HCT116 (cell line): ENCODE data around the gene ZFP14. TPM values are rescaled to one million over a fixed set of nuclear protein-coding genes. Genes with fewer than 3 reads are reported as not detected.

Experiments used
- ATAC-seq: fragments of 200-7000 bp; cut with Tn5 transposase; 2 replicates; pipeline ENCODE4 v1.9.1; 2020; ENCODE audit warnings: mild to moderate bottlenecking, moderate library complexity
- BruUV-seq: library from RNA; stranded (reverse); fragments of 400-500 nt; replicated peaks from 2 replicates; lab custom pipeline; 2021; lab: Mats Ljungman, UMichigan
- CTCF ChIA-PET: fragments of 300-600 bp; sonication (Branson Sonifier 250); formaldehyde crosslinking; loops from one replicate; lab custom pipeline; 2021; ENCODE audit warnings: antibody characterized with exemption; lab: Charles Lee
- POLR2A ChIA-PET: fragments of 300-600, 350-600 bp; sonication (Branson Sonifier 250); formaldehyde crosslinking; loops from one replicate; lab custom pipeline; 2021; ENCODE audit warnings: antibody characterized with exemption; lab: Charles Lee
- RAD21 ChIA-PET, 2 experiments: fragments of 300-600 bp; sonication (Branson Sonifier 250); formaldehyde crosslinking; loops; one replicate each; lab custom pipeline; 2023; ENCODE audit warnings: low total read pairs in 2 of 2; ENCODE audit not compliant: uncharacterized antibody in 2 of 2, unreplicated experiment in 2 of 2, low non-redundant PET in 1 of 2; lab: Charles Lee
- DNase-seq: peaks from one replicate; pipeline ENCODE4 v3.0.0-alpha.2; 2010; ENCODE audit warnings: low read depth, low spot score
- H2AFZ ChIP-seq: fragments of 200-600 bp; shearing (Covaris generic), sonication (generic); 2 replicates; pipeline ENCODE4 v1.6.1; 2017; ENCODE audit warnings: low read depth, mixed run types, mixed read lengths, antibody characterized with exemption, low read length; ENCODE audit not compliant: poor library complexity, severe bottlenecking
- H3K27ac ChIP-seq: 2 replicates; pipeline ENCODE4 v1.5.1; 2012; ENCODE audit warnings: low read depth, low read length
- H3K27me3 ChIP-seq: fragments of 200-600 bp; sonication (generic); 2 replicates; pipeline ENCODE4 v1.6.1; 2016; ENCODE audit warnings: mixed run types, low read length, mixed read lengths; ENCODE audit not compliant: insufficient read depth
- H3K36me3 ChIP-seq, 2 experiments: fragments of 200-500 bp in 1 of 2; fragments of 200-600 bp in 1 of 2; sonication (Bioruptor generic) in 1 of 2; sonication (generic) in 1 of 2; 2 replicates each; pipeline versions ENCODE4 v1.5.1 to v1.6.1; 2014 to 2016; ENCODE audit warnings: low read length in 2 of 2, inconsistent platforms in 1 of 2, mixed read lengths in 1 of 2, mixed run types in 1 of 2; ENCODE audit not compliant: insufficient read depth in 2 of 2, control insufficient read depth in 1 of 2
- H3K4me1 ChIP-seq, 2 experiments: fragments of 200-600 bp in 1 of 2; sonication (generic) in 1 of 2; 2 replicates each; pipeline versions ENCODE4 v1.5.1 to v1.6.1; 2012 to 2017; ENCODE audit warnings: low read length in 2 of 2, inconsistent platforms in 1 of 2, mild to moderate bottlenecking in 1 of 2, mixed read lengths in 1 of 2, mixed run types in 1 of 2, moderate library complexity in 1 of 2; ENCODE audit not compliant: insufficient read depth in 2 of 2, control insufficient read depth in 1 of 2
- H3K4me2 ChIP-seq: fragments of 200-600 bp; sonication (generic); 2 replicates; pipeline ENCODE4 v1.6.1; 2017; ENCODE audit warnings: mixed run types, low read length, mixed read lengths
- H3K4me3 ChIP-seq, 2 experiments: fragments of 200-600 bp in 1 of 2; sonication (generic) in 1 of 2; replicated peaks in 1 of 2; 2 replicates each; pipeline ENCODE4 v1.5.1; 2011 to 2016; ENCODE audit warnings: low read length in 2 of 2, control low read depth in 1 of 2, low read depth in 1 of 2, mild to moderate bottlenecking in 1 of 2, mixed read lengths in 1 of 2, mixed run types in 1 of 2
- H3K79me2 ChIP-seq: fragments of 200-600 bp; sonication (generic); 2 replicates; pipeline ENCODE4 v1.6.1; 2017; ENCODE audit warnings: mild to moderate bottlenecking, mixed run types, low read length, moderate library complexity, mixed read lengths; ENCODE audit not compliant: insufficient read depth
- H3K9ac ChIP-seq: fragments of 200-600 bp; sonication (generic); 2 replicates; pipeline ENCODE4 v1.6.1; 2016; ENCODE audit warnings: low read length, mixed read lengths
- H3K9me2 ChIP-seq: fragments of 200-600 bp; sonication (generic), shearing (Covaris generic); 2 replicates; pipeline ENCODE4 v1.6.1; 2017; ENCODE audit warnings: mixed run types, mild to moderate bottlenecking, moderate library complexity; ENCODE audit not compliant: insufficient read depth
- H3K9me3 ChIP-seq, 2 experiments: fragments of 200-500 bp in 1 of 2; fragments of 200-600 bp in 1 of 2; sonication (Bioruptor generic) in 1 of 2; sonication (generic) in 1 of 2; 2 replicates each; pipeline ENCODE4 v1.6.1; 2014 to 2017; ENCODE audit warnings: low read length in 2 of 2, mixed read lengths in 2 of 2, inconsistent platforms in 1 of 2, low read depth in 1 of 2, mild to moderate bottlenecking in 1 of 2, mixed run types in 1 of 2, moderate library complexity in 1 of 2; ENCODE audit not compliant: control insufficient read depth in 1 of 2, insufficient read depth in 1 of 2
- H4K20me1 ChIP-seq: fragments of 200-600 bp; sonication (generic), shearing (Covaris generic); 2 replicates; pipeline ENCODE4 v1.6.1; 2017; ENCODE audit warnings: mixed run types, mild to moderate bottlenecking, moderate library complexity; ENCODE audit not compliant: insufficient read depth
- CBX3 ChIP-seq: IDR thresholded peaks from 2 replicates; pipeline ENCODE4 v1.6.1; 2012; ENCODE audit warnings: low read depth
- EGR1 ChIP-seq: IDR thresholded peaks from 2 replicates; pipeline ENCODE4 v1.6.1; 2012; ENCODE audit warnings: low read depth
- ELF1 ChIP-seq: IDR thresholded peaks from 2 replicates; pipeline ENCODE4 v1.6.1; 2012; ENCODE audit warnings: low read depth, borderline replicate concordance
- EZH2 ChIP-seq: fragments of 200-600 bp; sonication (generic); IDR thresholded peaks from 2 replicates; pipeline ENCODE4 v1.6.1; 2017; ENCODE audit warnings: antibody characterized with exemption, mixed run types
- EZH2phosphoT487 ChIP-seq: fragments of 200-600 bp; IDR thresholded peaks from 2 replicates; pipeline ENCODE4 v1.6.1; 2018; ENCODE audit warnings: antibody characterized with exemption, borderline replicate concordance
- JUND ChIP-seq: IDR thresholded peaks from 2 replicates; pipeline ENCODE4 v1.6.1; 2012
- MAX ChIP-seq: IDR thresholded peaks from 2 replicates; pipeline ENCODE4 v1.6.1; 2012
- POLR2A ChIP-seq: IDR thresholded peaks from 2 replicates; pipeline ENCODE4 v1.7.0; 2011; ENCODE audit warnings: borderline replicate concordance; ENCODE audit not compliant: insufficient read depth, insufficient read length; ENCODE audit errors: extremely low read depth
- POLR2AphosphoS5 ChIP-seq: IDR thresholded peaks from 2 replicates; pipeline ENCODE4 v1.6.1; 2011; ENCODE audit warnings: mild to moderate bottlenecking, low read depth, low read length, moderate library complexity
- RAD21 ChIP-seq: IDR thresholded peaks from 2 replicates; pipeline ENCODE4 v1.6.1; 2012; ENCODE audit warnings: low read depth, mild to moderate bottlenecking
- SRF ChIP-seq: IDR thresholded peaks from 2 replicates; pipeline ENCODE4 v1.6.1; 2012; ENCODE audit warnings: low read depth
- TCF7L2 ChIP-seq: IDR thresholded peaks from 2 replicates; pipeline ENCODE4 v1.7.0; 2011; ENCODE audit warnings: borderline replicate concordance, inconsistent platforms; ENCODE audit not compliant: insufficient read depth, insufficient read length; ENCODE audit errors: extremely low read depth
- YY1 ChIP-seq: IDR thresholded peaks from 2 replicates; pipeline ENCODE4 v1.6.1; 2011; ENCODE audit warnings: low read length, low read depth, moderate library complexity, mild to moderate bottlenecking; ENCODE audit not compliant: insufficient replicate concordance; ENCODE audit errors: extremely low read depth
- ZBTB33 ChIP-seq: IDR thresholded peaks from 2 replicates; pipeline ENCODE4 v1.6.1; 2011; ENCODE audit warnings: mild to moderate bottlenecking, low read length, moderate library complexity; ENCODE audit not compliant: insufficient replicate concordance; ENCODE audit errors: extremely low read depth
- ZFX ChIP-seq: fragments of 450-650 bp; IDR thresholded peaks from 2 replicates; pipeline ENCODE4 v1.6.1; 2017
- intact Hi-C: fragments of 100-400 bp; cut with micrococcal nuclease; formaldehyde crosslinking; loops from 2 replicates; pipeline ENCODE4 v1.10.0; 2022
- total RNA-seq: library from RNA; stranded (reverse); gene quantifications from one replicate; pipeline ENCODE4 v1.2.1, GENCODE V29; 2021; ENCODE audit not compliant: unreplicated experiment

ZFP14 gene
- total RNA-seq, 1 experiment from 2014 or later: 2.8 TPM

DNA sequence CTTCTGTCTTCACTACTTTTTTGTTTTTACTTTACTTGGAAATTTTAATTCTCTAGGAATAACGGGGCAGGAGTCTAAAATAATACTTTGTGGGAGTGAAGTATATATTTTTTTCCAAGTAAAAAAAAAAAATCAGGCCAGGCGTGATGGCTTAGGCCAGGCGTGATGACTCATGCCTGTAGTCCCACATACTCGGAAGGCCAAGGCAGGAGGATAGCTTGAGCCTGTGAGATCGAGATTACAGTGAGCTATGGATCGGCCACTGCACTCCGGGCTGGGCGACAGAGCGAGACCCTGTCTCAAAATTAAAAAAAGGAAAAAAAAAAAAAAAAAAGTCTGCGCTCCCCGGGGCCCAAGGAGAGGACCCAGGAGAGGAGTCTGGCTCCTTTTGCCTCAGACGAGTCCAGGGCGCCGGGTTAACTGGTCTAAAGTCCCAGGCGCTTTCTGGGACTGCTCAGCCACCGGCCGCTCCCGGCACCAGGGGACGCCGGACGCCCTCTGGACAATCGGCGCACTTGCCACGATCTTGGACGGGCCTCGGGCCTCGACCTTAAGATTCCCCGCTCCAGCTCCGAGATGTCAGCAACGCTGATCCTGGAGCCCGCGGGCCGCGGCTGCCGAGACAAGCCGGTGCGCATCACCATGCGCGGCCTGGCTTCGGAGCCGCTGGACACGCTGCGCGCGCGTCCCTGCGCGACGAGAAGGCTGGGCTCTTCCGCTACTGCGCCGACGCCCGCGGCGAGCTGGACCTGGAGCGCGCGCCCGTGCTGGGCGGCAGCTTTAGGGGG lies 42.2 kb upstream of the ZFP14 start (continued):
- TF ChIP-seq EZH2: no peak
- TF ChIP-seq, all 23 proteins: peak for 0

GRCh38 chr19:36418287-36419001 lies 39.4 kb upstream of the ZFP14 start, which contains the start of gene ZFP82:
Gene ZFP82, minus strand, starts transcription at chr19:36418644. Its CDS starts 8,855 bp downstream, at chr19:36409789.
- H3K9me3 ChIP-seq: peaks cover 4 to 16% of the 10 kb centered on the region in 2 experiments; a peak in 2 of 4 replicates
- BruUV-seq: no TSS peak
- no peak within 1 kb of the TSS for H3K4me2 ChIP-seq
- DNase-seq (no peak), ATAC-seq (no peak)
- POLR2A ChIA-PET: no interaction called here
- RAD21 ChIA-PET: interaction anchor here in 1 of 2 experiments (0.7 kb wide), 1 partner anchor 75 kb away, joined by 3 read pairs; no protein-coding TSS in a partner anchor
- no peaks in the 10 kb centered on the region for H3K36me3 ChIP-seq
- intact Hi-C loops: no loop called here
- H2AFZ ChIP-seq: no peak within 1 kb of the TSS
- CTCF ChIA-PET: no interaction called here
- H3K79me2 ChIP-seq: no peaks in the 10 kb centered on the region
- no peak for TF ChIP-seq ZBTB33
- TF ChIP-seq MAX: no peak
- no peak for TF ChIP-seq ELF1
- no peak for TF ChIP-seq EZH2
- TF ChIP-seq EGR1: no peak
- TF ChIP-seq RAD21: no peak
- TF ChIP-seq CBX3: no peak
- TF ChIP-seq EZH2phosphoT487: no peak
- no peak for TF ChIP-seq POLR2AphosphoS5
- TF ChIP-seq POLR2A: no peak
- TF ChIP-seq ZFX: no peak
- no peak for TF ChIP-seq JUND
- no peak for TF ChIP-seq TCF7L2
- TF ChIP-seq SRF: no peak
- no peak for TF ChIP-seq YY1
- no peaks in the 10 kb centered on the region for H4K20me1 ChIP-seq
- no peak within 1 kb of the TSS for H3K9ac ChIP-seq
- H3K27me3 ChIP-seq: no peaks in the 10 kb centered on the region
- H3K9me2 ChIP-seq: no peaks in the 10 kb centered on the region
- no peak within 1 kb of the TSS for H3K4me3 ChIP-seq
- H3K4me1 ChIP-seq: no peaks in the 10 kb centered on the region
- no peak within 1 kb of the TSS for H3K27ac ChIP-seq
